HepG2 (cell line): ENCODE results near the gene MAP3K20.

Source experiments
- CTCF ChIP-seq: sonication (generic); formaldehyde crosslinking; IDR thresholded peaks from 2 replicates; pipeline ENCODE4 v1.5.0; 2020; ENCODE audit warnings: mild to moderate bottlenecking, missing genetic modification reagents, moderate library complexity
- EZH2 ChIP-seq: conservative IDR thresholded peaks from 2 replicates; pipeline ENCODE4 v1.6.1; 2012; ENCODE audit warnings: mild to moderate bottlenecking, low read depth, low read length, moderate library complexity
- MLX ChIP-seq: IDR thresholded peaks from 2 replicates; pipeline ENCODE4 v1.6.1; 2016

DNA sequence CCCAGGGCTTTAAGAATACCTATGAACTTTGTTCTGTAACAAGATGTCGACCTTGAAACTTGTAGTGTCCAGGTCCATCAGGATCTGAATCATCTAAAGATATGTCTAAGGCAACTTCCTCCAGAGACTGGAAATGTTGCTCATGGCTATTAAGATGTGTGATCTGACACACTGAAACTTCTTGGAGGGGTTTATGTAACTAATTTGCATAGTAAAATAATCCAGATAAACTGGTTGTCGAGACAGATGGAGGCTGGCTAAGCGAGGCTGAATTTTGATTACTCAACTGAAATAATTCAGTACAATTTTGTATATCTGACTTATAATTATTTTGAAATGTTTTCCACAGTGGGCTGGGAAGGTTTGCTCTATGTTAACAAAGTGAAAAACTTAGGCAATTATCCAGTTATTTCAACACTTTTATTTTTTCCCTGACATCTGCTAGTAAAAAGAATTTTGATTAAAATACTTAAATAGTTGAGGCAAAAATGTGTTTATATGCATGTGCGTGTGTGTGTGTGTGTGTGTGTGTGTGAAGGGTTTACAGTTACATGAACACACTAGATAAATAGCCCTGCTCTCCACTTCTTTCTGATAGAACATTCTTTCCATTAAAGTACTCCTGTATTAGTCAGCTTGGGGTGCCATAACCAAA is 11.4 kb upstream of the MAP3K20 start:
- TF ChIP-seq EZH2: no peak
- TF ChIP-seq MLX (CRISPR knock-in tag): no peak
- TF ChIP-seq CTCF: no peak
